ENCODE measurements around the gene CD300LG. TPM values are rescaled to one million over a fixed set of nuclear protein-coding genes. Genes with fewer than 3 reads are reported as not detected.

The CD300LG gene
- total RNA-seq, 6 experiments from 2014 or later = 0.12 to 0.73 (median 0.55) TPM; not detected in 1

GRCh38 chr17:43878260-43879175, 31.5 kb downstream of the CD300LG start:
- intact Hi-C loops (cut with DNase I) = no loop called here
- WGBS (ENCODE audit: insufficient coverage, low coverage, low lambda C conversion rate, missing lambda C conversion rate) = 8% methylated on average over 7 of the region's 13 CpGs
- Histone ChIP-seq H3K36me3 (no peaks in the 10 kb centered on the region), H3K9me3 (no peaks in the 10 kb centered on the region), H3K27ac (no peak overlapping the region), H3K27me3 (no peaks in the 10 kb centered on the region), H3K4me1 (no peaks in the 10 kb centered on the region), H3K4me3 (no peak overlapping the region)
- DNase-seq (peak; percentile 65 to 74 (median 71)), ATAC-seq (peak; percentile 87 to 96 (median 92))
- TF ChIP-seq POLR2A (IDR thresholded peaks at IDR 0.05) = no peak
- TF ChIP-seq CTCF (IDR thresholded peaks at IDR 0.05) = peak; percentile 85 to 98 (median 96)

GRCh38 chr17:43879723-43880419, 32.9 kb downstream of the CD300LG start:
- no peak overlapping the region for H3K4me3 ChIP-seq
- ATAC-seq (no peak), DNase-seq (no peak)
- H3K27me3 ChIP-seq = no peaks in the 10 kb centered on the region
- no CpG with 5 or more reads among the region's 20 CpGs for WGBS (ENCODE audit: insufficient coverage, low coverage, low lambda C conversion rate, missing lambda C conversion rate)
- TF ChIP-seq POLR2A (IDR thresholded peaks at IDR 0.05) (no peak), CTCF (IDR thresholded peaks at IDR 0.05) (no peak)
- no peaks in the 10 kb centered on the region for H3K9me3 ChIP-seq
- intact Hi-C loops (cut with DNase I) = no loop called here
- no peaks in the 10 kb centered on the region for H3K36me3 ChIP-seq
- no peaks in the 10 kb centered on the region for H3K4me1 ChIP-seq
- H3K27ac ChIP-seq = no peak overlapping the region

- DNase-seq = peak; percentile 45 to 65 (median 60)
- WGBS (ENCODE audit: insufficient coverage, low coverage, low lambda C conversion rate, missing lambda C conversion rate) = 83% methylated on average over 5 of the region's 20 CpGs
Observed at GRCh38 chr17:43880420-43880991, 33.5 kb downstream of the CD300LG start.

More at GRCh38 chr17:43880420-43880991, 33.5 kb downstream of the CD300LG start:
- no peaks in the 10 kb centered on the region for H3K27me3 ChIP-seq
- no peak overlapping the region for H3K27ac ChIP-seq
- no peak for TF ChIP-seq POLR2A (IDR thresholded peaks at IDR 0.05)
- peak; percentile 54 to 63 (median 60) for TF ChIP-seq CTCF (IDR thresholded peaks at IDR 0.05)
- intact Hi-C loops (cut with DNase I) = no loop called here
- no peaks in the 10 kb centered on the region for H3K9me3 ChIP-seq
- no peaks in the 10 kb centered on the region for H3K4me1 ChIP-seq
- no peaks in the 10 kb centered on the region for H3K36me3 ChIP-seq
- no peak overlapping the region for H3K4me3 ChIP-seq
- peak; percentile 50 to 70 (median 65) for ATAC-seq

Measured in right lobe of liver (tissue), 6 donors.